IPS DF 4.7 (cell line): ENCODE results near the gene MAGI3.

Experiments used
- DNase-seq: peaks from one replicate; pipeline ENCODE4 v3.0.0-alpha.2; 2013; ENCODE audit warnings: low spot score; ENCODE audit errors: extremely low read depth

Gene MAGI3

GRCh38 chr1:113654883-113655282, 264.6 kb downstream of the MAGI3 start:
- DNase-seq: no peak

GRCh38 chr1:113657126-113657525, 266.8 kb downstream of the MAGI3 start:
- DNase-seq: no peak

GRCh38 chr1:113657556-113658063, 267.3 kb downstream of the MAGI3 start:
- DNase-seq: no peak

- DNase-seq: no peak
Observed at GRCh38 chr1:113659035-113659434, 268.7 kb downstream of the MAGI3 start.

GRCh38 chr1:113659556-113659955, 269.2 kb downstream of the MAGI3 start:
- no peak for DNase-seq

- DNase-seq: no peak
Observed at GRCh38 chr1:113660088-113660487, 269.8 kb downstream of the MAGI3 start.

- no peak for DNase-seq
Observed at GRCh38 chr1:113662101-113662500, 271.8 kb downstream of the MAGI3 start.

- DNase-seq: no peak
Observed at GRCh38 chr1:113663165-113663951, 273.0 kb downstream of the MAGI3 start.

GRCh38 chr1:113665071-113665470, 274.8 kb downstream of the MAGI3 start:
- no peak for DNase-seq

GRCh38 chr1:113666126-113666525, 275.8 kb downstream of the MAGI3 start:
- DNase-seq: no peak

GRCh38 chr1:113669988-113670387, 279.7 kb downstream of the MAGI3 start:
- DNase-seq: no peak

GRCh38 chr1:113670650-113671049, 280.3 kb downstream of the MAGI3 start:
- no peak for DNase-seq

- no peak for DNase-seq
Observed at GRCh38 chr1:113672491-113672890, 282.2 kb downstream of the MAGI3 start.

GRCh38 chr1:113674591-113674990, 284.3 kb downstream of the MAGI3 start:
- DNase-seq: no peak

- no peak for DNase-seq
Observed at GRCh38 chr1:113675302-113675701, 285.0 kb downstream of the MAGI3 start.

GRCh38 chr1:113676524-113676923, 286.2 kb downstream of the MAGI3 start:
- no peak for DNase-seq

GRCh38 chr1:113677250-113678158, 287.2 kb downstream of the MAGI3 start:
- DNase-seq: no peak

- DNase-seq: no peak
Observed at GRCh38 chr1:113678159-113678469, 287.8 kb downstream of the MAGI3 start.

- no peak for DNase-seq
Observed at GRCh38 chr1:113681596-113682337, 291.5 kb downstream of the MAGI3 start.

- no peak for DNase-seq
Observed at GRCh38 chr1:113683384-113684152, 293.3 kb downstream of the MAGI3 start.

- DNase-seq: no peak
Observed at GRCh38 chr1:113684153-113684541, 293.8 kb downstream of the MAGI3 start.
